Measurements from ENCODE around the gene PRSS56. TPM values are rescaled to one million over a fixed set of nuclear protein-coding genes. Genes with fewer than 3 reads are reported as not detected.

The PRSS56 gene
- total RNA-seq, 1 experiment from 2014 or later: 0.18 TPM

GRCh38 chr2:232489516-232490220 is 30.5 kb upstream of the PRSS56 start:
- no peak overlapping the region for H3K27ac ChIP-seq (ENCODE audit: low read length)
- no peaks in the 10 kb centered on the region for H3K4me1 ChIP-seq (ENCODE audit: control insufficient read depth, insufficient read depth, low read length)
- TF ChIP-seq SIN3A (IDR thresholded peaks at IDR 0.05; ENCODE audit: borderline replicate concordance, insufficient read depth, low read depth, low read length) (no peak), CTCF (IDR thresholded peaks at IDR 0.05) (no peak), POLR2AphosphoS5 (IDR thresholded peaks at IDR 0.05; ENCODE audit: low read depth, low read length) (no peak), TCF7L2 (IDR thresholded peaks at IDR 0.05; ENCODE audit: low read depth, low read length) (no peak), REST (IDR thresholded peaks at IDR 0.05; ENCODE audit: insufficient read depth in 1 of 2, low read depth in 2 of 2, low read length in 1 of 2) (no peak)
- H3K4me3 ChIP-seq (ENCODE audit: low read depth in 2 of 2, low read length in 2 of 2): no peak overlapping the region
- intact Hi-C loops (cut with micrococcal nuclease; ENCODE audit: unreplicated experiment) (no loop called here), in situ Hi-C loops (cut with HindIII; ENCODE audit: low pct_unique_long_range_greater_than_20kb, low sequenced_read_pairs) (no loop called here)
- no TSS peak for BruUV-seq (replicated peaks)
- ChIA-PET POLR2A (no interaction called here), CTCF (interaction anchor here (0.7 kb wide), 1 partner anchor 43 kb away, joined by 10 read pairs; no protein-coding TSS in a partner anchor)
- no peaks in the 10 kb centered on the region for H3K9me3 ChIP-seq (ENCODE audit: control insufficient read depth, insufficient read depth, low read depth, low read length)
- H3K27me3 ChIP-seq (ENCODE audit: control insufficient read depth, insufficient read depth, low read length): no peaks in the 10 kb centered on the region; the same call in 1 of the 2 replicates
- no peaks in the 10 kb centered on the region for H3K36me3 ChIP-seq (ENCODE audit: control insufficient read depth, insufficient read depth, low read length)
- DNase-seq (ENCODE audit: low read depth, low spot score) (no peak), ATAC-seq (no peak)

- no peak overlapping the region for H3K27ac ChIP-seq (ENCODE audit: low read length)
- no peaks in the 10 kb centered on the region for H3K9me3 ChIP-seq (ENCODE audit: control insufficient read depth, insufficient read depth, low read depth, low read length)
- in situ Hi-C loops (cut with HindIII; ENCODE audit: low pct_unique_long_range_greater_than_20kb, low sequenced_read_pairs): no loop called here
- POLR2A ChIA-PET: no interaction called here
- H3K4me3 ChIP-seq (ENCODE audit: low read depth in 2 of 2, low read length in 2 of 2): no peak overlapping the region
- TF ChIP-seq SIN3A (IDR thresholded peaks at IDR 0.05; ENCODE audit: borderline replicate concordance, insufficient read depth, low read depth, low read length) (no peak), POLR2AphosphoS5 (IDR thresholded peaks at IDR 0.05; ENCODE audit: low read depth, low read length) (no peak), TCF7L2 (IDR thresholded peaks at IDR 0.05; ENCODE audit: low read depth, low read length) (no peak)
- H3K4me1 ChIP-seq (ENCODE audit: control insufficient read depth, insufficient read depth, low read length): no peaks in the 10 kb centered on the region
- DNase-seq (ENCODE audit: low read depth, low spot score) (no peak), ATAC-seq (no peak)
- no peaks in the 10 kb centered on the region; the same call in 1 of the 2 replicates for H3K27me3 ChIP-seq (ENCODE audit: control insufficient read depth, insufficient read depth, low read length)
- no TSS peak for BruUV-seq (replicated peaks)
- no peaks in the 10 kb centered on the region for H3K36me3 ChIP-seq (ENCODE audit: control insufficient read depth, insufficient read depth, low read length)
- CTCF ChIA-PET: interaction anchor here (0.6 kb wide), 1 partner anchor 1301 kb away, joined by 3 read pairs; no protein-coding TSS in a partner anchor
- intact Hi-C loops (cut with micrococcal nuclease; ENCODE audit: unreplicated experiment): no loop called here
Measured at GRCh38 chr2:232490221-232491138, 29.7 kb upstream of the PRSS56 start.
